ENCODE results near the gene UHRF1.

DNA sequence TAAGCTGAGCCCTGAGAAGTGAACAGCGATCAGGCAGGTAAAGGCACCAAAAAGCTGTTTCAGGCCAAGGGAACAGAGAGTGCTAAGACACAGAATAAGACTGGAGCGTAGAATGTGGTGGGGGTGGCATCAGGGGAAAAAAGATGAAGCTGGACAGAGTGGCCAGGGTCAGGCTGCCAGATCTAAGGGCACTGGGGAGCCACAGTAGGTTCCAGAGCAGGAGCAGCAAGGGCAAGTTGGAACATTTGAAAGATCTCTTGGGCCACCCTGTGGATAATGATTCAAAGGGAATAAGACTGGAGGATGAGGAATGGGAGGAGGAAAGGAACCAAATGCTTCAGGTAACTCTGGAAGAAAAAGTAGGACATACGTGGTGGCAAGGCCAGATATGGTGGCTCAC, 35.4 kb upstream of the UHRF1 start:
- TF ChIP-seq, protein P1, sequence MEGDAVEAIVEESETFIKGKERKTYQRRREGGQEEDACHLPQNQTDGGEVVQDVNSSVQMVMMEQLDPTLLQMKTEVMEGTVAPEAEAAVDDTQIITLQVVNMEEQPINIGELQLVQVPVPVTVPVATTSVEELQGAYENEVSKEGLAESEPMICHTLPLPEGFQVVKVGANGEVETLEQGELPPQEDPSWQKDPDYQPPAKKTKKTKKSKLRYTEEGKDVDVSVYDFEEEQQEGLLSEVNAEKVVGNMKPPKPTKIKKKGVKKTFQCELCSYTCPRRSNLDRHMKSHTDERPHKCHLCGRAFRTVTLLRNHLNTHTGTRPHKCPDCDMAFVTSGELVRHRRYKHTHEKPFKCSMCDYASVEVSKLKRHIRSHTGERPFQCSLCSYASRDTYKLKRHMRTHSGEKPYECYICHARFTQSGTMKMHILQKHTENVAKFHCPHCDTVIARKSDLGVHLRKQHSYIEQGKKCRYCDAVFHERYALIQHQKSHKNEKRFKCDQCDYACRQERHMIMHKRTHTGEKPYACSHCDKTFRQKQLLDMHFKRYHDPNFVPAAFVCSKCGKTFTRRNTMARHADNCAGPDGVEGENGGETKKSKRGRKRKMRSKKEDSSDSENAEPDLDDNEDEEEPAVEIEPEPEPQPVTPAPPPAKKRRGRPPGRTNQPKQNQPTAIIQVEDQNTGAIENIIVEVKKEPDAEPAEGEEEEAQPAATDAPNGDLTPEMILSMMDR (IDR thresholded peaks at IDR 0.05), result no peak
- TF ChIP-seq POLR2A (IDR thresholded peaks at IDR 0.05), result no peak
